Limb (tissue), 2 donors: Measurements from ENCODE around the gene PNPLA2.

Experiments
- DNase-seq, 2 donors: peaks; one replicate each; pipeline ENCODE4 v3.0.0-alpha.2; 2016; ENCODE audit errors: extremely low spot score in 2 of 2

Gene PNPLA2

DNA sequence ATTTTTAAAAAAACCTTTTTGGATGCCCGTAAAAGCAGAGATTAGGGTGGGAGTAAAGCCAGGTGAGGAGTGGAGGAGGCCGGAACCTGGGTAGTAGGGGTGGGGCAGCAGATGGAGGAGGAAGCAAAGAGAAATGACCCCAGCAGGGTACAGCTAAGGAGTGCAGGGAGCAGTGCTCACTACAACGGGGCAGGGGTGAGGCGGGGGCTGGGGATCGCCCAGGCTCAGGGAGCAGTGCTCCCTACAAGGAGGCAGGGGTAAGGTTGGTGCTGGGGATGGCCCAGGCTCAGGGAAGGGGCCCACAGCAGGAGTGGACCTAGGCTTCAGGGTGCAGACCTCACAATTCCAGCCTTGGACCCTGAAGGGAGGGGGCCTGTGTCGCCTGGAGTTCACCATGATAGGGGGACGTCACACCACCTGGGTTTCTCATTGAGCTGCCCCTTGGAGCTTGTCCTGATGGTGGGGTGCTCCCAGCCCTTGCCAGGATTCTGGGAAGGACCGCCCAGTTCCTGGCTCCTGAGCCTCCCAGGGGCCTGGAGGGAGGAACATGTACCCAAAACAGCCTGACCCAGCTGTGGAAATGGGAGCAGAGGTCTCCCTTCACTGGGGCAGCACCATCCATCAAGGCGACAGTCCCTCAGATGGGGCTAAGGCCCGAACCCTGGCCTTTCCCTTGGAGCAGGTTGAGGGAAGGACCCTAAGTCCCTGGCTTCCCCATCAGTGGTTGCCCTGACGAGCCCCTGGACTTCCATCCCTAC lies 2.9 kb upstream of the PNPLA2 start:
- DNase-seq, result no peak

DNA sequence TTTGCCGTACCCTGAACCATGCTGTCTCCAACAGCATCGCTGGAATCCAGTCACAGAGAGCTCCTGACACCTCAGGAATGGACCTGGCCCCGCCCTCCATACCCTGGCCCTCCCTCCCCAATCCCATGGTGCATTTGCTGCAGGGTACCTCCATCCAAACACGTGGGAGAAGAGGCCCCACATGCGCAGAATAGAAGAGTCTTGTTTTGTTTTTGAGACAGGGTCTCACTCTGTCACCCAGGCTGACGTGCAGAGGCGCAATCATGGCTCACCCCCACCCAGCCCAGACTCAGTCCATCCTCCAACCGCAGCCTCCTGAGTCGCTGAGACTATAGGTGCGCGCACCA lies 2.3 kb upstream of the PNPLA2 start:
- no peak for DNase-seq

DNA sequence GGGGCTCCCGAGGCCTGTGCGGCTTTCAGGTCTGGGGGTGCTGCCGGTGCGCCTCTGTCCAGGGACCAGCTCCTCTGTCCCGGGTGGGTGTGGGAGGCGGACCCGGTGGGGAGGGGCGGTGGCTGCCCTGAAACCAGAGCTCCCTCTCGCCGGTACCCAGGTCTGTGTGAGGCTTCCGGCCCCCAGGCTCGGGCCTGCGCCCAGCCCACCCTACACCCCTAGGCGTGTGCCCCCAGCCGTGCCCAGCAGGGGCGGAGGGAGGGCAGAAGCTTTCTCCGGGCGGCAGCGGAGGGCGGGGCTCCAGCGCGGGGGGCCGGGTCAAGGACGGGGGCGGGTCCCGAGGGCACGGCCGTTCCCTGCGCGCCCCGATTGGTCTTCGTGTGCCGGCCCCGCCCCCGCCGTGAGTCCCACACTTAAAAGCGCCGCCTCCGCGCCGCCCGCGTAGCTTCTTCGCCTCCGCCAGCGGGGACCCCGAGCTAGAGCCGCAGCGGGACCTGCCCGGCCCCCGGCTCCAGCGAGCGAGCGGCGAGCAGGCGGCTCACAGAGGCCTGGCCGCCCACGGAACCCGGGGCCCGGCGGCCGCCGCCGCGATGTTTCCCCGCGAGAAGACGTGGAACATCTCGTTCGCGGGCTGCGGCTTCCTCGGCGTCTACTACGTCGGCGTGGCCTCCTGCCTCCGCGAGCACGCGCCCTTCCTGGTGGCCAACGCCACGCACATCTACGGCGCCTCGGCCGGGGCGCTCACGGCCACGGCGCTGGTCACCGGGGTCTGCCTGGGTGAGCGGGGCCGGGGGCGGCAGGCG lies 616 bp downstream of the PNPLA2 start:
- DNase-seq, result peak; percentile 90 to 93

DNA sequence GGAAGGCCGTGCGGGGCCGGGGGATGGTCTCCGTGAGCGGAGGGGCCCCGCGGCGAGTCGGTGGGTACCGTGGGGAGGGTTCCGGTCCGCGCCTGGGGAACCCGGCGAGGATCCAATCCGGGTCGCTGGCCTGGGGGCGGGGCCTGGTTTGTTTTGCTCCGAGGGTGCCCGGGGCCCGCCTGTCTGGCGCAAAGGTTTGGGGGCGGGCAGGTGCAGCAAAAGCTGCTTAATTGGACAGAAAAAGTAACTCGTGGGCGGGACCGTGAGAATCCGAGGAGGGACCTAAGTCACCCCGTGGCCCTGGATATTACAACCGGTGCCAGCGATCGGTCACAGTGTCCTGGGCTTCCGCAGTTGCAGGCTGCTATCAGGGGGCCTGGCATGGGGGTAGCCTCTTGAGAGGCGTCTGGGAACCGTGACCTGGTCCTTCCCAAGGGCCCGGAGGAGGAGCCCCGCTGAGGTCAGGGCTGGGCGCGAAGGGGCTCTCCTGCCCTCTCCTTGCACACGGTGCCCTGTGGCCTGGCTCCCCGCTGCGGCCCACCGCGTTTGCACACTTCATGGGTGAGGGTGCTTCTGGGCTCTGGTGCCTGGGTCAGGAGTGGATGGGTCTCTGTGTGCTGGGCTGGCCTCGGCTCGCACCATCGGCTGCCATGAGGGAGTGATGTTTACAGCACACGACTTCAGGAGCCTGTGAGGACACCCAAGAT lies 1.4 kb downstream of the PNPLA2 start:
- DNase-seq, result no peak

DNA sequence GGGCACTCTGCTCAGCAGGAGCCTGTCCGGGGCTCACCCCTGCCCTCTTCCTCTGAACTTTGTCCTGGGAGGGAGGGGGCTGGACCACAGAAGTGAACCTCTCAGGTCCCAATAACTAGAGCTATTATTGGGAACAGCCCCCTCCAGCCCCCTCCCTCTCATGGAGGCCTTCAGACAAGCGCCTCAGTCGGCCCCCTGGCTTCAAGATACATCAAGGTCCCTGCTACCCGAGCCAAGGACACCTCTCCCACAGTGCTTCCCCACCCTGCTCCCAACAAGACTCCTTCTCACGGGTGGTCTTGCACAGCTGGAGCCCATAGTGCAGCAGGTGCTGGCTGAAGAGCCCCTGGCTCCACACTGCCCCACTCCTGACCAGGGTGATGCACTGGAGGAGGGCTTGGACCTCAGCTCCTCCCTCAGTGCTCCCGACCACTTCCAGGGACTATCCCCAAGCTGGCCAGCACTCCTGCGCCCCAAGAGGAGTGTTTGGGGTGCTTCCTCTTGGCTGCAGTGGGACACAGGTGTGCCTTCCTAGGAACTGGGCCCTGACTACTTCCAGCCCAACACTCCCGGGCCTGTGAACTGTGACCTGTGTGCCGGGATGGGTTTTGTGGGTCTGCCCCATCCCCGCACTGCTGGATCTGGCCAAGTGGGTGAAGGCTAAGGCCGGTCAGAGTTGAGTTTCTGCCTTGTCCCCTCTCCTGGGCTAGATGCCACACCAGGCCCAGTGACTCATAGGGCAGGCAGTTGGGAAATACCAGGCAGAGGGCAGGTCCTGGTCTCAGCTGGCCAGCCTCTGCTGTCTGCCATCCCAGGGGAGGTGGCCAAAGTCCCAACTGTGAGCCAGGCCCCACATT lies 2.2 kb downstream of the PNPLA2 start:
- no peak for DNase-seq

DNA sequence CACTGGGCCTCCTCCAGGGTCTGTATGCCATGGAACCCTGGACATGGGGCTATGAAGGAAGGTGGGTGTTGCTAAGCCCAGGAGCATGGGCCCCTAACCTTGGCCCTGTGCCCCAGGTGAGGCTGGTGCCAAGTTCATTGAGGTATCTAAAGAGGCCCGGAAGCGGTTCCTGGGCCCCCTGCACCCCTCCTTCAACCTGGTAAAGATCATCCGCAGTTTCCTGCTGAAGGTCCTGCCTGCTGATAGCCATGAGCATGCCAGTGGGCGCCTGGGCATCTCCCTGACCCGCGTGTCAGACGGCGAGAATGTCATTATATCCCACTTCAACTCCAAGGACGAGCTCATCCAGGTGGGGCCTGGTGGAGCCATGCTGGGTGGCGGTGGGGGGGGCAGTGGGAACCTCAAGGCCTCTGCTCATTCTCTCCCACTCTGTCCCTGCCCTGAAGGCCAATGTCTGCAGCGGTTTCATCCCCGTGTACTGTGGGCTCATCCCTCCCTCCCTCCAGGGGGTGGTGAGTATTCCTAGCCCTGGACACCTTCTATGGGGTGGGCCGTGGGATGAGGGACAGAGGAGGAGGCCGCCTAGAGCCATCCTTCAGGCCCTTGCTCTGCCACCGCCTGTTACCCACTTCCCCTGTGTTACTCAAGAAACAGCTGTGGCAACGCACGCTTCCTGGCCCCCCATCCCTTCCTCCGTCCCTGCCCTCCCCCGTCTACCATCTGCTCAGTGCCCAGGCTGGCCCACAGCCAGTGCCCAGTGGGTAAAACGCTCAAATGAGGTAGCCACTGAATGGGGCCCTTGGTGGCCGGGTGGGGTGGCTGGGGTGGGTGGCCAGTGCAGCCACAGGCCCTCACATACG lies 3.0 kb downstream of the PNPLA2 start:
- DNase-seq, result no peak

DNA sequence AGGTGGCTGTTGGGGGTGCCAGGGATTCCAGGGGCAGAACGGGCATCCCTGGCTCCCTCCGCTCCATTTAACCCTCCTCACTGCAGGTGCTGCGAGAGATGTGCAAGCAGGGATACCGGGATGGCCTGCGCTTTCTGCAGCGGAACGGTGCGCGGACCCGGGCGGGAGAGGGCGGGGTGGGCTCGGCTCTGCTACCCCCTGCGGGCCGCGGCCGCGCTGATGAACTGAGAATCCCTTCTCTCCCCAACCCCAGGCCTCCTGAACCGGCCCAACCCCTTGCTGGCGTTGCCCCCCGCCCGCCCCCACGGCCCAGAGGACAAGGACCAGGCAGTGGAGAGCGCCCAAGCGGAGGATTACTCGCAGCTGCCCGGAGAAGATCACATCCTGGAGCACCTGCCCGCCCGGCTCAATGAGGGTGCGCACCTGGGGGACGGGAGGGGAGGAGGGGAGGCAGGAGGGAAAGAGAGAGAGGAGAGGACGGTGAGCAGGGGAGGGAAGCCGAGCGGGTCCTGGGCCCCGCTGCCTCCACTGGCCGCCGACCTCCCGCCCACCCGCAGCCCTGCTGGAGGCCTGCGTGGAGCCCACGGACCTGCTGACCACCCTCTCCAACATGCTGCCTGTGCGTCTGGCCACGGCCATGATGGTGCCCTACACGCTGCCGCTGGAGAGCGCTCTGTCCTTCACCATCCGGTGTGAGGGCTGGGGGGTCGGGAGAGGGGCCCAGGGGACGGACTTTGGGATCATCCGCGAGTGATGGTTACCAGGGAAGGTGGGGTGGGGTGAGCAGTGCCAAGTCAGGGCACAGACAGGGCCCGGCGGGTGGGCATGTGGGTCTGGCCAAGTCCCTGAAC lies 5.0 kb downstream of the PNPLA2 start:
- no peak for DNase-seq

DNA sequence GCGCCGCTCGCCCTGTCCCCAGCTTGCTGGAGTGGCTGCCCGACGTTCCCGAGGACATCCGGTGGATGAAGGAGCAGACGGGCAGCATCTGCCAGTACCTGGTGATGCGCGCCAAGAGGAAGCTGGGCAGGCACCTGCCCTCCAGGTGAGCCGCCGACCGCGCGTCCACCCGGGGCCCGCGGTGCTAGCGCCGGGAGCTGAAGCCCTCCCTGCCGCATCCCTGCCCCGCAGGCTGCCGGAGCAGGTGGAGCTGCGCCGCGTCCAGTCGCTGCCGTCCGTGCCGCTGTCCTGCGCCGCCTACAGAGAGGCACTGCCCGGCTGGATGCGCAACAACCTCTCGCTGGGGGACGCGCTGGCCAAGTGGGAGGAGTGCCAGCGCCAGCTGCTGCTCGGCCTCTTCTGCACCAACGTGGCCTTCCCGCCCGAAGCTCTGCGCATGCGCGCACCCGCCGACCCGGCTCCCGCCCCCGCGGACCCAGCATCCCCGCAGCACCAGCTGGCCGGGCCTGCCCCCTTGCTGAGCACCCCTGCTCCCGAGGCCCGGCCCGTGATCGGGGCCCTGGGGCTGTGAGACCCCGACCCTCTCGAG lies 5.7 kb downstream of the PNPLA2 start:
- peak in 1 of 2 donors; percentile 76 for DNase-seq

DNA sequence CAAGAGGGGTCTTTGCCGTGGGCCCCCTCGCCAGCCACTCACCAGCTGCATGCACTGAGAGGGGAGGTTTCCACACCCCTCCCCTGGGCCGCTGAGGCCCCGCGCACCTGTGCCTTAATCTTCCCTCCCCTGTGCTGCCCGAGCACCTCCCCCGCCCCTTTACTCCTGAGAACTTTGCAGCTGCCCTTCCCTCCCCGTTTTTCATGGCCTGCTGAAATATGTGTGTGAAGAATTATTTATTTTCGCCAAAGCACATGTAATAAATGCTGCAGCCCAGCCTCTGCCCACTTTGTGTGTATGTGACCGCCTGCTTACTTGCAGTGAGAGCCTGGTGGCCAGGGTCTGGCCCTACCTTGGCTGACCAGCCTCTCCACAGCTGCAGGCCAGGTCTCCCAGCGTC lies 6.2 kb downstream of the PNPLA2 start:
- no peak for DNase-seq

DNA sequence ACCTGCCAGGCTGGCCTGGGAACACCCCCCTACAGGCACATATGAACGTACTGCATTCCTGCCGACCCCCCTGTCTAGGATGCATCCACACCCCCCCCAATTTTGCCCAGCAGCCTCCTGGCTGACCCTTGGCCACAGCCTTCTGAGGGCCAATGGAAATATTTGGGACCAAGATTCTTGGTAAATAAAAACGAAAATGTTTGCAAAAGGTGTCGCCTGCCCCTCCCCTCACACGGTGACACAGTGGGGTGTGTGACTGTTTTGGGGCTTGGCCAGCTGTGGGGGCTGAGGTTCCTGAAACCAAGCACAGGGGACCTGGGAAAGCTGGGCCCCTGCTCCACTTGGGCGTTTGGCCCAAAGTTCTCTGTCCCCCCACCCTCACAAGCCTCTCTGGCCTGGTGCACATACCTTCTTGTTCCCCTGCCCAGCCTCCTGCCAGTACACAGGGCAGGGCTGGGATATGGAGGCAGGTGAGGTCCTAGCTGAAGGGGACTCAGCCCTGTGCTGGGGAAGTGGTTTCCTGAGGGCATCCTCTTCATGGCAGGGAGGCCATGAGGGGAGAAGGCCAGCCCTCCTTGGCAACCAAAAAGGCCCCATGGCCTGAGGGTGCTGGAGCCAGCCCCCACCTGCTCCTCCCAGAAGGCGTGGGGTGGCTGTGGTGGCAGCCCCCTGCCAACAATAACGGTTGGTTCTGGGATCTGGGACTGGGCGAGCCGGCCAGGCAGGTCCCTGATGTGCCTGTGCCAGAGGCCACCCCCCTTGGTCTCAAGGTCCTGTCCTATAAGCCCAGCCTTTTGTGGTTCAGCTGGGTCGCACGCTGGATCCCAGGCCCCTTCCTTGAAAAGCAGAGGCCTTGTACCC lies 6.9 kb downstream of the PNPLA2 start:
- no peak for DNase-seq

DNA sequence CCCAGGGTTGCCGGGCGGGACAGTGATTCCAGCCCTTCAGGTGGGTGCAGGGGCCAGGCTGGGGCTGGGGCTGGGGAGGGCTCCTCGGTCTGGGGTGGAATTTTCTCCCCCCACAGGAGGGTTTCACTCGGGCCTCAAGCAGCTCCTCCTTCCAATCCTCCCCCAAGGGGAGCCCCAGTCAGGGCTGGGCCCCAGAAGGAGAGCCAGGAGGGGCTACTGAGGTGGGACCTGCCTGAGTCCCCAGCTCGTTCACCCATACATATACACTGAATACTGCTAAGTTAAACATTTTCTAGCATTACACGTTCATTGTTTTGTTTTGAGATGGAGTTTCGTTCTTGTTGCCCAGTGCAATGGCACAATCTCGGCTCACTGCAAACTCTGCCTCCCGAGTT lies 7.5 kb downstream of the PNPLA2 start:
- DNase-seq, result no peak

DNA sequence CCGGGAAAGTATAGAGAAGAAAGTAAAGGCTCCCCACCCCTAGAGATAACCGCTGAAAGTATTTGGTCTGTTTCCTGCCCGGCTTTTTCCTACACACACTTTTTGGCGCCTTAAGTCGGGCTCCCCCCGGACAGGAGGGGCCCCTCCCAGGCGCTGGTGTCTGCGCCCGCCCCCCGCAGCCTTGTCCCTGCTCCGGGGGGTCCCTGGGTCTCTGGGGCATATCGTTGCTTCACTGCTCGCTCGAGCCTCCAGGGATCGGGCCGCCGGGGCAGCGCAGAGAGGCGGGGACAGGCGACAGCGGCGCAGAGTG lies 8.1 kb downstream of the PNPLA2 start:
- no peak for DNase-seq

DNA sequence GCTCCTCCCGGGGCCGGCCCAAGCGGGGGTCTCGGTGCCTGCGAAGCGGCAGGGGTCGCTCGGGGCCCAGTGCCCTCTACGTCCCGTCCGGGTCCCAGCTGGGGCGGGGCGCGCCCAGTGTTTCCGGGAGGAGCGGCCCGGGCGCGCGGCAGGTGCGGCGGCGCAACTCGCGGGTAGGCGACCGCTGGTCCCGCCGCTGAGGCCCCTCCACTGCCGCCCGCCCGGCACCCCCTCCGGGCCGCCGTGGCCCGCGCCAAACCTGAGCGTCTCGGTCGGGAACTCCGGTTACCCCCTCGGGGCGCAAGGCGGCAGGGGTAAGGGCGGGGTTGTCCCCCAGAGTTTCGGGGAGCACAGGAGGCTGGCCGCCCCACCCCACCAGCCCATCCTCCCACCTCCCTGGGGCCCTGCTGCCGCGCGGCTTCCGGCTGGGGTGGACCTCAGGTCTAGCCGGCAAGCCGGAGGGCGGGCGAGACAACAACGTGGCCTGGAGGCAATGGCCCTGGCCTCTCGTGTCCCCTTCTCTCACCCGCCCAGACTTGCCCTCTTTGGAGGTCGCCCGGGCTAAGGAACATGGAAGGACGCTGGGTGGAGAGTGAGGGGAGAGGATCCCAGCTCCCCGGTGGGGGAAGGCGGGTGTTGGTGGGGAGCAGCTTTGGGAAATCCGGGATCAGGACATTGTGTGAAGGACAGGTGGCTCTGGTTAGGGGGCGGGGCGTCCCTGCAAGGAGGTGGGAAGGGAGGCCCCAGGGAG lies 8.6 kb downstream of the PNPLA2 start:
- no peak for DNase-seq

DNA sequence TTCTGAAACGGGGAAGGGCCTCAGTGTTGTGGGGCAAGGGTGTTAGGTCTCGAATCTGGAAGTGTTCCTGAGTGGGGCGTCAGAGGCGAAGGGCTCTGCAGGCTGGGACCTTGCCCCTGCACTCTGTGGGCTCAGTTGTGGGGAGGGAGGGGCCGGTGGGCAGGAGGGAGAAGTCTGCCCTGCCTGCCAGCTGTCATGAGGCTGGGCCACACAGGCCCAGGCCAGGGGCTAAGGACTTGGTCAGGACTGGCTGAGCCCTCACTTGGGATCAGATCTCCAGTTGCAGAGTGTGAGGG lies 9.1 kb downstream of the PNPLA2 start, which contains the start of gene CRACR2B:
TSS of gene CRACR2B (plus strand) at position 23 of the 296 bp plus-strand sequence. CDS start 689 bp downstream, outside the sequence.
- DNase-seq, result no peak

DNA sequence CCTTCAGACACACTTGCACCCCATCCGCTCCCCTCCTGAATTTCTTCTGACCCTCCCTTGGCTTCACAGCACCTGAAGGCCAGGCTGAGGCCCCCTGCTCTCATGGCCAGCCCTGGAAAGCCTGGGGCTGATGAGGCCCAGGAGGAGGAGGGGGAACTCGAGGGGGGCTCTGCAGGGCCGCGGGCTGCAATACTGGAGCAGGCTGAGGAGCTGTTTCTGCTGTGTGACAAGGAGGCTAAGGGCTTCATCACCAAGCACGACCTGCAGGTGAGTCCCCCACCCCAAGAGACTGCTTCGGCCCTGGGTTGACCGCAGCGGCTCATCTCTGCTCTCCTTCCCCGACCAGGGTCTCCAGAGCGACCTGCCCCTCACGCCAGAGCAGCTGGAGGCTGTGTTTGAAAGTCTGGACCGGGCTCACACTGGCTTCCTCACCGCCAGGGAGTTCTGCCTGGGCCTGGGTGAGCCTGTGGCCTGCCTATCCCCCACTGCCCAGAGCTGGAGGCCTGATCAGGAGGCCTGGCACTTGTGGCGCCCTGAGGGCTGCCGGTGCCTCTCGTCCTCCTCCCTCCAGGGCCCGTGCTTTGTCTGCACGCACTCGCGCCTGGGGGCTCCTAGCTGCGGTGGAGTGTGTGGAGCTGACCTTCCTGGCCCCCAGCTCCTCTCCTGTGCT lies 9.9 kb downstream of the PNPLA2 start:
- DNase-seq, result no peak

DNA sequence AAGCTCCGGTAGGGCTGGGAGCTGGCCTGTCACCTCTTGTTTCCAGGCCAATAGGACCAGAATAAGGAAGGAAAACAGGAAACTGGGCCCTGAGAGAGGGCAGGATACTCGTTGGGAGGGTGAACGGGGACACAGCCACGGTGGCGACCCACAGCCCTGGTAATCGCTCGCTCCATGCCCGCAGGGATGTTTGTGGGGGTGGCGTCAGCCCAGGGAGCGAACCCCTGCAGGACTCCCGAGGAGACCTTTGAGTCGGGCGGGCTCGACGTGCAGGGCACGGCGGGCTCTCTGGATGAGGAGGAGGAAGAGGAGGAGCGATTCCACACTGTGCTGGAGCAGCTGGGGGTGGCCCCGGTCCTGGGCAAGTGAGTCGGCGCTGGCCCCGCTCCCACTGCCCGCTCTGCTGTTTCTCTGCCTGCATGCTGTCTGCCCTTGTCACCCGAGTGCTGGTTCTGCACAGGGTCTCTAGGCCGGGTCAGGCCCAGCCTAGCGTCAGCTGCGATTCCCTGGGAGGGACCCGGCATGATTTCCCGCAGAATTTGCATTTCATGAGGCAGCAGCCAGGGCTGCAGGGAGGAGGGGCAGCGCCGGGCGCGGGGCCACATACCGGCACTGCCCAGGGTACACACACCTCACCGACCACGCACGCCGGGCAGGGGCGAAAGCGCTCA lies 10.6 kb downstream of the PNPLA2 start:
- no peak for DNase-seq

DNA sequence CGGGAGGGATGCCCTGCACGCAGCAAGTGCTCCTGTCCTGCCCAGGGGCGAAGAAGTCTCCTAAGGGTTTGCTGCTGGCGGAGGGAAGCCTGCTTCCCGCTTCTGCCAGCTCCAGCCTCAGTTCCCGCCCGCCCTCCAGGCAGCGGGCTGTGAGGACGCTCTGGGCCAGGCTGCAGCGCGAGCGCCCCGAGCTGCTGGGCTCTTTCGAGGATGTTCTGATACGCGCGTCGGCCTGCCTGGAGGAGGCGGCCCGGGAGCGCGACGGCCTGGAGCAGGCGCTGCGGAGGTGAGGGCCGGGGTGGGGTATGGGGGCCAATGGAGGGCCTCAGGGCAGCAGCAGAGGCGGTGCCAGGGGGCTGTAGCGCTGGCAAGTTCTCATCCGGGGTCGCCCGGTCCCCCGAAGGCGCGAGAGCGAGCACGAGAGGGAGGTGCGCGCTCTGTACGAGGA lies 11.2 kb downstream of the PNPLA2 start:
- no peak for DNase-seq
